CD4-positive, alpha-beta T cell (primary cell): ENCODE data around the gene RALGPS1. TPM values are rescaled to one million over a fixed set of nuclear protein-coding genes. Genes with fewer than 3 reads are reported as not detected.

ENCODE experiments used
- ATAC-seq: fragments of 200-7000 bp; cut with Tn5 transposase; one replicate; pipeline ENCODE4 v1.10.0; 2022; ENCODE audit warnings: mild to moderate bottlenecking; ENCODE audit not compliant: poor library complexity
- CTCF ChIA-PET: fragments of 350-600 bp; sonication (Branson Sonifier 250); formaldehyde crosslinking; loops from one replicate; lab custom pipeline; 2021; ENCODE audit warnings: antibody characterized with exemption, inconsistent platforms; lab: Charles Lee
- POLR2A ChIA-PET: fragments of 350-600 bp; sonication (Branson Sonifier 250); formaldehyde crosslinking; loops from one replicate; lab custom pipeline; 2021; ENCODE audit warnings: antibody characterized with exemption, inconsistent platforms; lab: Charles Lee
- DNase-seq, 14 experiments: peaks; one replicate each; pipeline ENCODE4 v3.0.0-alpha.2; 2013 to 2020; ENCODE audit warnings: mixed read lengths in 2 of 14
- H3K27ac ChIP-seq, 2 donors: one replicate each; pipeline versions ENCODE4 v1.5.1 to v1.7.0; 2013; ENCODE audit warnings: low read length in 2 of 2, low read depth in 1 of 2, mild to moderate bottlenecking in 1 of 2
- H3K27me3 ChIP-seq, 2 experiments: 1 replicate in 1 of 2; 2 replicates in 1 of 2; pipeline versions ENCODE4 v1.6.1 to v1.7.0; 2013; ENCODE audit warnings: low read length in 2 of 2, control low read depth in 1 of 2, mild to moderate bottlenecking in 1 of 2, moderate library complexity in 1 of 2; ENCODE audit not compliant: insufficient read depth in 2 of 2, control insufficient read depth in 1 of 2
- H3K36me3 ChIP-seq: one replicate; pipeline ENCODE4 v1.6.1; 2013; ENCODE audit warnings: low read length, control low read depth; ENCODE audit not compliant: insufficient read depth
- H3K4me1 ChIP-seq: one replicate; pipeline ENCODE4 v1.6.1; 2013; ENCODE audit warnings: low read length, control low read depth; ENCODE audit not compliant: insufficient read depth
- H3K4me3 ChIP-seq: one replicate; pipeline ENCODE4 v1.5.1; 2013; ENCODE audit warnings: mild to moderate bottlenecking, low read length, moderate library complexity
- H3K9me3 ChIP-seq, 2 experiments: 1 replicate in 1 of 2; 2 replicates in 1 of 2; pipeline versions ENCODE4 v1.6.1 to v1.7.0; 2013; ENCODE audit warnings: low read length in 2 of 2, mild to moderate bottlenecking in 2 of 2, control low read depth in 1 of 2, moderate library complexity in 1 of 2; ENCODE audit not compliant: control insufficient read depth in 1 of 2, insufficient read depth in 1 of 2
- H3K27ac Mint-ChIP-seq: one replicate; pipeline ENCODE4 v1.8.0; 2020; ENCODE audit warnings: mixed read lengths
- H3K27me3 Mint-ChIP-seq: one replicate; pipeline ENCODE4 v1.8.0; 2021; ENCODE audit warnings: mixed read lengths
- H3K36me3 Mint-ChIP-seq: one replicate; pipeline ENCODE4 v1.8.0; 2021; ENCODE audit warnings: low read depth, mixed read lengths
- H3K4me1 Mint-ChIP-seq: one replicate; pipeline ENCODE4 v1.8.0; 2021; ENCODE audit warnings: low read depth, mixed read lengths
- H3K4me3 Mint-ChIP-seq: one replicate; pipeline ENCODE4 v1.8.0; 2020; ENCODE audit warnings: mild to moderate bottlenecking, mixed read lengths
- H3K9me3 Mint-ChIP-seq: one replicate; pipeline ENCODE4 v1.8.0; 2020; ENCODE audit warnings: mixed read lengths
- intact Hi-C, 2 experiments: fragments of 100-400 bp; cut with DNase I in 1 of 2; cut with micrococcal nuclease in 1 of 2; formaldehyde crosslinking; loops; one replicate each; pipeline versions ENCODE4 v1.15.1 to v1.9.0; 2023 to 2025; cut with DNase I, micrococcal nuclease
- total RNA-seq, 174 experiments: library from RNA in 2 of 174; stranded (reverse) in 2 of 174; gene quantifications; one replicate each; pipeline ENCODE4 v1.2.3 and lab custom pipeline; 2021 to 2026
- TF ChIP-seq, protein P1 (sequence below): fragments of 200-600 bp; IDR thresholded peaks from one replicate; pipeline ENCODE4 v1.8.0; 2022; ENCODE audit warnings: antibody characterized with exemption, mild to moderate bottlenecking

RALGPS1 gene
- total RNA-seq, 2 experiments from 2014 or later, result 5.8 to 6.3 TPM

GRCh38 chr9:127180457-127181314, 266.1 kb downstream of the RALGPS1 start:
- POLR2A ChIA-PET, result interaction anchor here (1.0 kb wide), 1 partner anchor 26 kb away, joined by 3 read pairs; no protein-coding TSS in a partner anchor
- no peaks in the 10 kb centered on the region for H3K36me3 ChIP-seq
- H3K4me3 ChIP-seq, result no peak overlapping the region
- H3K9me3 ChIP-seq, result peaks cover 0 to 8% of the 10 kb centered on the region in 2 experiments
- no peaks in the 10 kb centered on the region for H3K27me3 ChIP-seq
- CTCF ChIA-PET, result interaction anchor here (1.1 kb wide), 1 partner anchor 240 kb away, joined by 3 read pairs; no protein-coding TSS in a partner anchor
- TF ChIP-seq, protein P1, sequence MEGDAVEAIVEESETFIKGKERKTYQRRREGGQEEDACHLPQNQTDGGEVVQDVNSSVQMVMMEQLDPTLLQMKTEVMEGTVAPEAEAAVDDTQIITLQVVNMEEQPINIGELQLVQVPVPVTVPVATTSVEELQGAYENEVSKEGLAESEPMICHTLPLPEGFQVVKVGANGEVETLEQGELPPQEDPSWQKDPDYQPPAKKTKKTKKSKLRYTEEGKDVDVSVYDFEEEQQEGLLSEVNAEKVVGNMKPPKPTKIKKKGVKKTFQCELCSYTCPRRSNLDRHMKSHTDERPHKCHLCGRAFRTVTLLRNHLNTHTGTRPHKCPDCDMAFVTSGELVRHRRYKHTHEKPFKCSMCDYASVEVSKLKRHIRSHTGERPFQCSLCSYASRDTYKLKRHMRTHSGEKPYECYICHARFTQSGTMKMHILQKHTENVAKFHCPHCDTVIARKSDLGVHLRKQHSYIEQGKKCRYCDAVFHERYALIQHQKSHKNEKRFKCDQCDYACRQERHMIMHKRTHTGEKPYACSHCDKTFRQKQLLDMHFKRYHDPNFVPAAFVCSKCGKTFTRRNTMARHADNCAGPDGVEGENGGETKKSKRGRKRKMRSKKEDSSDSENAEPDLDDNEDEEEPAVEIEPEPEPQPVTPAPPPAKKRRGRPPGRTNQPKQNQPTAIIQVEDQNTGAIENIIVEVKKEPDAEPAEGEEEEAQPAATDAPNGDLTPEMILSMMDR, result no peak
- Mint-ChIP-seq H3K4me3 (no peak overlapping the region), H3K9me3 (no peaks in the 10 kb centered on the region), H3K36me3 (no peaks in the 10 kb centered on the region), H3K27ac (no peak overlapping the region), H3K27me3 (no peaks in the 10 kb centered on the region), H3K4me1 (no peaks in the 10 kb centered on the region)
- no peak overlapping the region for H3K27ac ChIP-seq
- ATAC-seq (no peak), DNase-seq (peak in 1 of 14 experiments; percentile 12)
- H3K4me1 ChIP-seq, result no peaks in the 10 kb centered on the region
- intact Hi-C loops, result no loop called here

DNA sequence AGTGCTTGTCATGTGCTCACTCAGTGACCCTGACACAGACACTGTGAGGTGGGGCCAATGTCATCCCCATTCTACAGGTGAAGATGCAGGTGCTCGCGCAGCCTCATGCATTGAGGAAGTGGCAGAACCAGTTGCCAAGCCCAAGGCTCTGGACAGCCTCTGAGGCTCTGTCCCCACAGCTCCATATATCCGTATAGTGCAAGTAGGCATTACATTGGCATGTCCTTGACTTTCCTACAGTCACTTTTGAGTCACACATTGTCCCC, 266.7 kb downstream of the RALGPS1 start:
- no peaks in the 10 kb centered on the region for H3K36me3 ChIP-seq
- no peak overlapping the region for H3K27ac ChIP-seq
- no peak for ATAC-seq
- no peaks in the 10 kb centered on the region for H3K4me1 ChIP-seq
- Mint-ChIP-seq H3K4me1 (no peaks in the 10 kb centered on the region), H3K36me3 (no peaks in the 10 kb centered on the region), H3K27ac (no peak overlapping the region), H3K27me3 (no peaks in the 10 kb centered on the region), H3K4me3 (no peak overlapping the region), H3K9me3 (no peaks in the 10 kb centered on the region)
- peak in 1 of 14 experiments; percentile 17 for DNase-seq
- peaks cover 0 to 8% of the 10 kb centered on the region in 2 experiments for H3K9me3 ChIP-seq
- ChIA-PET CTCF (no interaction called here), POLR2A (no interaction called here)
- no peak overlapping the region for H3K4me3 ChIP-seq
- intact Hi-C loops, result no loop called here
- H3K27me3 ChIP-seq, result no peaks in the 10 kb centered on the region
- TF ChIP-seq, protein P1, result no peak

DNA sequence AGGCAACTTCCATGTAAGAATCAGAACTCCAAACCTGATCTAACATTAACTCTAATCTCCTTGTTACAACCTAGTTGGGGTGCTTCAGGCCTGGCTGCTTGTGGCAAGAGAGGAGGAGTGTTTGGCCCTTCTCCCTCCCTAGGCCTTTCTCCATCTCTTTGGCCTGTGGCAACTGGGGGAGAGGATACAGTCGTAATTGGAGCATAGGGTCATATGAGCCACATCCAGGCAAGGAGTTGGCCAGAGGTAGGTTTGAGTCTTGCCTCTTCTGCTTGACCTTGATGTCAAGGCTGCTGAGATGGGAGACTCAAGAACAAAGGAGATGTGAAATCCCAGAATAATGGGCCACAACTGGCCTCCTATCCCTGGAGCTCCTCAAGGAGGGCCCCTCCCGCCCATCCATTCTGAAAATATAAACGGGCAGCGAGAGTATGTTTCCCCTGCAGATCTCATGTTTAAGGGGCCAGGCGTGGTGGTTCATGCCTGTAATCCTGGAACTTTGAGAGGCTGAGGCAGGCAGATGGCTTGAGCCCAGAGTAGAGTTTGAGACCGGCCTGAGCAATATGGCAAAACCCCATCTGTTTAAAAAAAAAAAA, 267.1 kb downstream of the RALGPS1 start:
- peaks cover 0 to 8% of the 10 kb centered on the region in 2 experiments for H3K9me3 ChIP-seq
- H3K4me3 ChIP-seq, result no peak overlapping the region
- ChIA-PET CTCF (no interaction called here), POLR2A (no interaction called here)
- DNase-seq (peak in 1 of 14 experiments; percentile 8), ATAC-seq (no peak)
- no peaks in the 10 kb centered on the region for H3K4me1 ChIP-seq
- no peaks in the 10 kb centered on the region for H3K36me3 ChIP-seq
- no peaks in the 10 kb centered on the region for H3K27me3 ChIP-seq
- intact Hi-C loops, result no loop called here
- Mint-ChIP-seq H3K4me1 (no peaks in the 10 kb centered on the region), H3K27ac (no peak overlapping the region), H3K9me3 (no peaks in the 10 kb centered on the region), H3K4me3 (no peak overlapping the region), H3K27me3 (no peaks in the 10 kb centered on the region), H3K36me3 (no peaks in the 10 kb centered on the region)
- no peak overlapping the region for H3K27ac ChIP-seq
- TF ChIP-seq, protein P1, result no peak
